Aorta (tissue), 5 donors: Measurements from ENCODE around the gene C19orf44. TPM values are rescaled to one million over a fixed set of nuclear protein-coding genes. Genes with fewer than 3 reads are reported as not detected.
A peak's percentile ranks its signal among the peaks of the same experiment; 100 is the strongest.

Experiments used
- ATAC-seq: fragments of 200-7000 bp; cut with Tn5 transposase; one replicate; pipeline ENCODE4 v1.9.1; 2022; ENCODE audit warnings: moderate library complexity; ENCODE audit not compliant: low FRiP score
- DNase-seq, 2 donors: peaks; one replicate each; pipeline ENCODE4 v3.0.0-alpha.2; 2020
- H3K27ac ChIP-seq, 2 donors: one replicate each; pipeline ENCODE4 v1.5.1; 2013; ENCODE audit warnings: low read length in 2 of 2, mild to moderate bottlenecking in 2 of 2, moderate library complexity in 2 of 2, control low read depth in 1 of 2, inconsistent platforms in 1 of 2, low read depth in 1 of 2
- H3K27me3 ChIP-seq, 2 donors: one replicate each; pipeline ENCODE4 v1.6.1; 2013; ENCODE audit warnings: control low read depth in 1 of 2, low read length in 1 of 2, mild to moderate bottlenecking in 1 of 2, moderate library complexity in 1 of 2; ENCODE audit not compliant: insufficient read depth in 2 of 2, control insufficient read depth in 1 of 2
- H3K36me3 ChIP-seq, 2 donors: one replicate each; pipeline ENCODE4 v1.6.1; 2013; ENCODE audit warnings: control low read depth in 1 of 2, low read length in 1 of 2, mild to moderate bottlenecking in 1 of 2; ENCODE audit not compliant: insufficient read depth in 2 of 2, control insufficient read depth in 1 of 2
- H3K4me1 ChIP-seq, 2 donors: one replicate each; pipeline ENCODE4 v1.6.1; 2013; ENCODE audit warnings: low read length in 2 of 2, control low read depth in 1 of 2, mild to moderate bottlenecking in 1 of 2, moderate library complexity in 1 of 2; ENCODE audit not compliant: insufficient read depth in 2 of 2, control insufficient read depth in 1 of 2
- H3K4me3 ChIP-seq, 2 donors: one replicate each; pipeline ENCODE4 v1.5.1; 2013; ENCODE audit warnings: low read length in 2 of 2, control low read depth in 1 of 2, mild to moderate bottlenecking in 1 of 2
- H3K9me3 ChIP-seq: one replicate; pipeline ENCODE4 v1.6.1; 2013; ENCODE audit warnings: mild to moderate bottlenecking, low read length; ENCODE audit not compliant: control insufficient read depth
- WGBS, 2 donors: extraction: QIAGEN DNeasy Blood & Tissue Kit; methylation state at CpG; one replicate each; pipeline ENCODE4 v1.1.7; 2013; 5-methylcytosine and 5-hydroxymethylcytosine counted together
- intact Hi-C, 2 donors: fragments of 100-400 bp; cut with DNase I; formaldehyde crosslinking; loops; one replicate each; pipeline versions ENCODE4 v1.14.2 to v1.15.0; 2022
- polyA plus RNA-seq, 2 donors: library from polyadenylated mRNA; stranded (reverse); fragments of 200-250 nt; gene quantifications; one replicate each; pipeline ENCODE4 v1.2.3, GENCODE V29; 2013
- total RNA-seq, 2 donors: library from RNA; stranded (reverse); fragmentation: NEBNext Ultra II Directional; extraction: Animal tissue kit (Norgen Biotek cat#: 25700); gene quantifications; one replicate each; pipeline ENCODE4 v1.2.1, GENCODE V29; 2021
- donor health status: healthy with polysubstance abuse.
- donor health status: Bipolar disorder and iron deficiency.
- donor health status: DM: no; HTN: no; CAD: no.
- donor health status: DM: no; HTN: no; CAD: no.
- donor health status: DM: yes; HTN: yes; CAD: no.

Gene C19orf44
- total and polyA plus RNA-seq, 4 donors: 1.4 to 8.2 (median 5.0) TPM

- H3K27ac ChIP-seq: no peak overlapping the region
- H3K4me1 ChIP-seq: no peaks in the 10 kb centered on the region
- ATAC-seq: no peak
- no peak for DNase-seq
- H3K27me3 ChIP-seq: no peaks in the 10 kb centered on the region
- intact Hi-C loops: no loop called here
- 77% methylated on average over 14 of the region's 14 CpGs for WGBS, 2 donors
- no peaks in the 10 kb centered on the region for H3K9me3 ChIP-seq
- H3K4me3 ChIP-seq: no peak overlapping the region
- peaks cover 0 to 21% of the 10 kb centered on the region in 2 donors for H3K36me3 ChIP-seq
Measured at GRCh38 chr19:16518061-16518460, 21.9 kb downstream of the C19orf44 start.

DNA sequence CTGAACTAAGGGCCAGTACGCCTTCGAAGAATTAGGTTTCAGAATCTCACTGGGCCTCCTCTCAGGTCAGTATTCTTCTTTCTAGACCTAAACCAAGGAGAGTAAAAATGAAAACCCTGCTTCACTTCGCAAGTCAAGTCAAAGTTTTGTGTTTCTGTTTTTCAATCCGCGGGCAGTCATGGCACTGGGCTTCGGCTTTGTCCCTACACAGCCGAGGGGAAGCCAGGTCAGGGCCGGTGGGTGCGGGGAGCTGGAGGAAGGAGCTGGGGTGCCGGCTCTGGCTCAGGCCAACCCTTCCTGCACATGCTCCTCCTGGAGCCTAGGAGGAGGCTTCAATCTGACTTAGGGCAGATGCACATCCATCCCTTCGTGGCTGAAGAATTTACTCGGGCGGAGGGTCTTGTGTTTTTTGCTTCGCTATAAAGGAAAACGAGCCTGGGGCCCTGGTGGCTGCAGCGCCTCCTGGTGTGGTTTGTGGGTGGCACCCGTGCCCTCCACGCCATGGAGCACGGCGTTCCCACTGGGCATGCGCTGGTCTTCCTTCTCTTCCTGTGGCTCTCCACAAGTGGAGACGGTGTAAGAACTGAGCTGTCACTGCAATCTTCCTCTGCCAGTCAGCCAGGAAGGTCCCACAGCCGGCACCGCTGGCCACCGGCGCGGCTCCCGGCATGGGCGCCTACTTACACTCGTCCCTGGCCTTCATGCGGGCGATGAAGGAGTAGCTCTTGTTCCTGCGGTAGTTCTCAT, 22.5 kb downstream of the C19orf44 start:
- Histone ChIP-seq H3K36me3 (peaks cover 0 to 21% of the 10 kb centered on the region in 2 donors), H3K9me3 (no peaks in the 10 kb centered on the region), H3K27me3 (no peaks in the 10 kb centered on the region), H3K27ac (no peak overlapping the region), H3K4me1 (no peaks in the 10 kb centered on the region), H3K4me3 (no peak overlapping the region)
- ATAC-seq (no peak), DNase-seq (no peak)
- 85 to 86% methylated on average over 33 of the region's 33 CpGs for WGBS, 2 donors
- intact Hi-C loops: no loop called here

DNA sequence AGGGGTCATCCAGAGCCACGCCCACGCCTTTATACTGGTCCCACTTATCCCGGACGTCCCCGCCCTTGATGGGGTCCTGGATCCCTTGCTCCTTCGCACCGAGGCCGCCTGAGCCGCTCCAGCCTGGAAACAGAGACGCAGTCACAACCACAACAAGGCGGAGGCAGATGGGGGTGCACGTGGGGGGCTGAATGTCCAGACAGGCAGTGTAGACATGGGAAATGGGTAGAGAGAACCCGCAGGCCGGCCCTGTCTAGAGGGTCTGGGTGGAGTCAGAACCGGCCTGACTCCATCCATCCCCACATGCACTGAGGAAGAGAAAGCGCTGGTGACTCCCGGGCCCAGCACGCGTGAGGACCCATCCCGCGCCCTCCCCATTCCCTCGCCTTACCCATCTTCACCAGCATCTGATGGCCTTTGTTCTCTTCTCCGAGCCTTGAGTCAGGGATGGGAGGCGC, 23.1 kb downstream of the C19orf44 start:
- ATAC-seq: no peak
- DNase-seq: no peak
- intact Hi-C loops: no loop called here
- Histone ChIP-seq H3K4me1 (no peaks in the 10 kb centered on the region), H3K27me3 (no peaks in the 10 kb centered on the region), H3K4me3 (no peak overlapping the region), H3K36me3 (peaks cover 0 to 21% of the 10 kb centered on the region in 2 donors), H3K9me3 (no peaks in the 10 kb centered on the region), H3K27ac (no peak overlapping the region)
- WGBS, 2 donors: 93 to 94% methylated on average over 24 of the region's 24 CpGs

DNA sequence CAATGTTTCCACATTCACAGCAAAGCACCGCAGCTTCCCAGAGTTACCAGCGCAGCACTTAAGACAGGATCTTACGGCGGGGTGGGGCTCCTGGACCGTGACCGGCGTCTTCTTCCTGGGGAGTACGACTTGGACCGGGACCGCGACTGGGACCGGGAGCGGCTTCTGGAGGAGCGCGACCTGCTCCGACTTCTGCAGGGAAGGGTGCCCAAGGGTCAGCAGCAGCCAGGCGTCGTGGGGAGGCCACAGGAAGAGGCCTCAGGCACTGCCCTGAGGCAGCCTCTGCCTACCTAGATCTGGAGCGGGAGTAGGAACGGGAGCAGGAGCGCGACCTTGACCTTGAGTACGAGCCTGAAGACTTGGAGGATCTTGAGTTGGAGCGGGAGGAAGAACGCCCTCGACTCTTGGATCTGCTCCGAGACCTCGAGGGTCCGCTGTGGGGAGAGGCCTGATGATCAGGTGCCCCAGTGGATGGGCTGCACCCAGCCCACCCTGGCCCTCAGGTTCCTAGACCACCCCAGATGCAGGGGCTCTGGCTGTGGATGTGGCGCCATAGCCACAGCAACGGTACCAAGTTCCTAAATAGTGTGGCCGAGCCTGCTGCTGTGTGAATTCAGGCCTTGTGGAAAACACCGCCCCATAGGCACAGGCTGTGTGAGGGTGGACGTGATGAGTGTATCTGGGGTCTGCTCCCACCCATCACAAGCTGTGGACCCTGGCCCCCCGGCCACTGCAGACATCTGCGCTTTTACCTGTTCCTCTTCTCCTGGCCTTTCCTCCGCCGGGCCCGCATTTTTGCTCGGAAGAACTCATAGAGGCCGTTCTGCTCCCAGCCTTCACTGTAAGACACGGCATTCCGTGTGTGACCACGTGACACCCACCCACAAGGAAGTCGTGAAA, 24.1 kb downstream of the C19orf44 start:
- H3K27ac ChIP-seq: no peak overlapping the region
- H3K4me3 ChIP-seq: no peak overlapping the region
- no peaks in the 10 kb centered on the region for H3K27me3 ChIP-seq
- WGBS, 2 donors: 90 to 93% methylated on average over 43 to 45 of the region's 45 CpGs
- DNase-seq (no peak), ATAC-seq (peak; percentile 5)
- no peaks in the 10 kb centered on the region for H3K9me3 ChIP-seq
- peaks cover 0 to 25% of the 10 kb centered on the region in 2 donors for H3K36me3 ChIP-seq
- intact Hi-C loops: no loop called here
- no peaks in the 10 kb centered on the region for H3K4me1 ChIP-seq

DNA sequence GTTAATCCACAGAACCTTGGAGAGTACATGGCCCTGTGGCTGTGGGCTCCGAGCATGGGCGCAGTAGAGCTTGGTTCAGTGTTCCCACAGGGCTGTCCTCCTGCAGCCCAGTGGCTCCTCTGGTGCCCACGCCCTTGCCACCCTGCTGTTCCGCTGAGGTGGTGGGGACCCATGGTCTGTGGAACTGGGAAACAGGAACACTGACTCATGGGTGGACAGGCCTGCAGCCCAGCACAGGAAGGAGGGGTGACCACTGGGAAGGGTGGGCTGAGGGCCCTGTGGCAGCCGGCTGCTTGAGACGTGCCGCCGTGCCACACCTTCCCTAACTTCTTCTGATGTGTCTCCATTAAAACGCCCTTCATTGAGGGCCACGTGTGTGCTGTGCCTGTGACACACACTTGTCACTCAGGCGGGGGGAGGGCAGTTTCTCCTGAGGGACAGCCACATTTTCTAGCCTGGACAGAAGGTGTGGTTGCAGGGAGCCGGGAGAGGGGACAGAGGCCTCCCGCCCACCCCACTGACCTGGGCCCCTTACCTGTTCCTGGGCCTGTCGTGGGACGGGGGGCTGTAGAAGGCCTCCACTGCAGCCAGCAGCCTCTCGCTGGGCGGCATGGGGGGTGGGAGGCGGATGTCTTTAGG, 24.9 kb downstream of the C19orf44 start:
- intact Hi-C loops: no loop called here
- H3K36me3 ChIP-seq: peaks cover 0 to 25% of the 10 kb centered on the region in 2 donors
- no peaks in the 10 kb centered on the region for H3K9me3 ChIP-seq
- no peak for DNase-seq
- H3K27ac ChIP-seq: no peak overlapping the region
- no peaks in the 10 kb centered on the region for H3K27me3 ChIP-seq
- H3K4me3 ChIP-seq: no peak overlapping the region
- 89 to 90% methylated on average over 18 of the region's 18 CpGs for WGBS, 2 donors
- ATAC-seq: no peak
- H3K4me1 ChIP-seq: no peaks in the 10 kb centered on the region

DNA sequence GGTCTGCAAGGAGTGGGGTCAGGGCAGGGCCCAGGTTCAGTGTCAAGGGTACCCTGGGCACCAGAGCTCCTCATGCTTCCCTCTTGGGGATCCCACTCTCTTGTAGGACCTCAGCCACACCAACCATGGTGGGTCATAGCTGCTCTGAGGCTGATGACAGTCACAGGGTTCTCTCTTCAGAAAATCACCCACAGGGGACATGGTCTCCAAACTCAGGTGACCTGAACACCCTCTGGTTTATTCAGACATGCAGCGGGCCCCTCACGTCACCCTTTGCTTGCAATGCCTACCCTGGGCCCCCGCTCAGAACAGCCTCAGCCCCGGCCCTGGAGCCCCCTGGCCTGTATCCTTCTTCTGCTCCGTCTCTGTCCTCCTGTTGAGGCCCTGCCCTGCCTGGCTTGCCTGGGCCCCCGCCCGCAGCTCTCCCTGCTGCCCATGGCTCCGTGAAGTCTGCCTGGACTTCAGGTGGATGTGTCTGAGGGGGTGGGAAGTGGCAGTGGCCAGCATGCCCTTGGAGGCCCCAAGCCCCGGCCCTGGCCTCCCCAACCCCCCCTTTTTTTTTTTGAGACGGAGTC, 25.6 kb downstream of the C19orf44 start:
- Histone ChIP-seq H3K36me3 (peaks cover 0 to 25% of the 10 kb centered on the region in 2 donors), H3K4me1 (no peaks in the 10 kb centered on the region), H3K4me3 (no peak overlapping the region), H3K27me3 (no peaks in the 10 kb centered on the region), H3K9me3 (no peaks in the 10 kb centered on the region), H3K27ac (no peak overlapping the region)
- no peak for DNase-seq
- ATAC-seq: no peak
- intact Hi-C loops: no loop called here
- 88 to 90% methylated on average over 10 of the region's 10 CpGs for WGBS, 2 donors

DNA sequence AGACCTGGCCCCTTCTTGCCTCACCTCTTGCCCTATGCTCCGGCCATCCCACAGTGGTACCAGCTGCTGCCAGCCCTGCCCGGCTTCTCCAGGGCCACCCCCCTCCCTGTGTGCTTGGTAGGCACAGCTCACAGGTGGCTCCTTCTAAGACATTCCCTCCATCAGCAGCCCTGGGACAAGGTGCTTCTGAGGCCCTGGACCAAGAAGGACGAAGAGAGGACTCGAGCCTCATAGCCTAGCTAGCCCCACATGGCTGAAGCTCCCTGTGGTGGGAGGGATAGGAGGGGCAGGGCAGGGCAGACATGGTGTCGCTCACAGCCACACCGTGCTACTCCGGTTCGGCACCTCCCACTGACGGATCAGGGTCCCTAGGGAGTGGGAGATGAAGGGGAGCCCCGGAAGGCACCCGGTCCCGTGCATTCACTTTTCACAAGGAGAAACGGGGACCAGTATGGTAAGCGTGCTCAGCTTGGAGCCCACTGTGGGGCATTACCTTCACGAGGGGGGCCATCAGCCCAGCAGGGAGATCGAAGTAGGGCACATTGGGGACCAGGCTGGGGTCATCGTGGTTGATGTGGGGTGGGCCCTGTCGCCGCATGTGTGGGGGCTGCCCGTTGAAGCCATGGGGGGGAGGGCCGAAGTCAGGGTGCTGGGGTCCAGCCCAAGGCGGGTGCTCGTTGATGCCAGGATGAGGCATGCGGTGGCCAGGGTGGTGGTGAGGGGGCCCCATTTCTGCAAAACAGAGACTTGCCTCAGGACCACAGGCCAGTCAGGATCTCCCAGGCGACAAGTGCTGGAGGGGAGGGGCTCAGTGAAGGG, 26.6 kb downstream of the C19orf44 start:
- Histone ChIP-seq H3K27me3 (no peaks in the 10 kb centered on the region), H3K4me1 (no peaks in the 10 kb centered on the region), H3K9me3 (no peaks in the 10 kb centered on the region), H3K27ac (no peak overlapping the region), H3K36me3 (peaks cover 0 to 20% of the 10 kb centered on the region in 2 donors), H3K4me3 (no peak overlapping the region)
- intact Hi-C loops: no loop called here
- ATAC-seq (peak; percentile 9), DNase-seq (no peak)
- 90 to 93% methylated on average over 25 of the region's 25 CpGs for WGBS, 2 donors
